NCI-H460 (cell line): ENCODE results near the gene BCL3. TPM values are rescaled to one million over a fixed set of nuclear protein-coding genes. Genes with fewer than 3 reads are reported as not detected.

Source experiments
- DNase-seq: peaks from one replicate; pipeline ENCODE4 v3.0.0-alpha.2; 2016; ENCODE audit warnings: low read depth; ENCODE audit errors: extremely low read depth
- total RNA-seq: library from RNA; depleted of rRNA; stranded (reverse); fragments of >200 nt; shearing (Covaris generic); gene quantifications from 2 replicates; pipeline ENCODE4 v1.2.3, GENCODE V29; 2014

Gene BCL3
- total RNA-seq, 1 experiment from 2014 or later = 12.6 TPM

- no peak for DNase-seq
These were observed 34.2 kb downstream of the BCL3 start for GRCh38 chr19:44782729-44783128.

DNA sequence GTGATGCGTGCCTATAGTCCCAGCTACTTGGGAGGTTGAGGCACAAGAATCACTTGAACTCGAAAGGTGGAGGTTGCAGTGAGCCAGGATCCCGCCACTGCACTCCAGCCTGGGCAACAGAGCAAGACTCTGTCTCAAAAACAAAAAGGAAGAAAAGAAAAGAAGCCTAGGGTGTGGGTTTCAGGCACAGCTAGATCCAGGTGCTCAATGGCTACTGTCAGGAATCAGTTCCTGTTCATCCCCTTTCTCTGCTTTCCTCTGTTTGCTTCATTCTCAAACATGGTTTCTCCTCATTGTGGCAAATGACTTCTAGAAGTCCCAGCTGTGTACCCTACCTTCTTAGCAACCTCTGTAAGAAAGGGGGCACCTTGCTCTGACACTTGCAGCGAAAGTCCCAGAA, 35.0 kb downstream of the BCL3 start:
- no peak for DNase-seq

DNA sequence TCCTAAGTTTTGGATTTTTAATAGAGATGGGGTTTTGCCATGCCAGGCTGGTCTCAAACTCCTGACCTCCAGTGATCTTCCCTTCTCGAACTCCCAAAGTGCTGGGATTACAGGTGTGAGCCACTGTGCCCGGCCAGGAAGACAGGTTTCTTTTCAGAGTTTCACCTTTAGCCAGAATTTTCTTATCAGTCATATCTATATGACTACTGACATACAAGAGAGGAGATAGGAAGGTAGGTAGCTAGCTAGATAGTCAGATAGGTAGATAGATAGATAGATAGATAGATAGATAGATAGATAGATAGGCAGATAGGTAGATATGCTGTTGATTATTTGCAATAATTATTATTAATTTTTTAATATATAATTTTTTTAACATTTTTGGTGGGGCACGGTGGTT, 36.8 kb downstream of the BCL3 start:
- no peak for DNase-seq

- DNase-seq = no peak
These were observed 37.5 kb downstream of the BCL3 start for GRCh38 chr19:44785993-44786392.

- no peak for DNase-seq
These were observed 40.5 kb downstream of the BCL3 start for GRCh38 chr19:44788971-44789370.

DNA sequence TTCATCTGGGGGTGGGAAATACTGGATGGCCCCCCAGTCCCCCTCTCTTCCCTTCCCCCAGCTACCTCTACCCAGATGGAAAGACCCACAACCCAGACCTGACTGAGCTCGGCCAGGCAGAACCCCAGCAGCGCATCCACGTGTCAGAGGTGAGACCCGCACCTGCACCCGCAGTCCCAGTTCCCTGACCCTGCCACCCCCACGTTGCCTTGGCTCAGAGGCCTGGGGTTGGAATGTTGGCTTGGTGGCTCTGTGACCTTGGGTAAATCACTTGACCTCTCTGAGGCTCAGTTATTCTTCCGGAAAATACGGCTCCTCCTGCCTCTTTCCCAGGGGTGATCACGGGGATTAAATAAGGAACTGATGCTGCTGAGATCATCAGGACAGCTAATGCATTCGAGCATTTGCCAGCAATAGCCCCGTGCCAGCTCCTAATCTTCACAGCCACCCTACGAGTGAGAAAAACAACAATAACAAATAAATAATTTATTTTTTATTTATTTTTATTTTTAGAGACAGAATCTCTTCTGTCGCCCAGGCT, 41.5 kb downstream of the BCL3 start:
- no peak for DNase-seq

DNA sequence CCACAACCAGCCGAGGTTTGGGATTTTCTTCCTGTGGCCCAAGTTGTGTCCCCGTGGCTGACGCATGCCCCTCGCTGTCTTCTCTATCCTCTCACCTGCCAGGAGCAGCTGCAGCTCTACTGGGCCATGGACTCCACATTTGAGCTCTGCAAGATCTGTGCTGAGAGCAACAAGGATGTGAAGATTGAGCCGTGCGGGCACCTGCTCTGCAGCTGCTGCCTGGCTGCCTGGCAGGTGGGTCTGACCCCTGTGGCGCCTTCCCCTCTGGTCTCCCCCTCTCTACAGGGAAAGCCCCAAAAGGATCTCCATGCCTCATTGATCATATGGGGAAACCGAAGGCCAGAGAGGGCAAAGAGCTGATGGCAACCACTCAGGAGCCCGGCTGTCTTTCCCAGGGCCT, 43.8 kb downstream of the BCL3 start:
- DNase-seq = no peak

DNA sequence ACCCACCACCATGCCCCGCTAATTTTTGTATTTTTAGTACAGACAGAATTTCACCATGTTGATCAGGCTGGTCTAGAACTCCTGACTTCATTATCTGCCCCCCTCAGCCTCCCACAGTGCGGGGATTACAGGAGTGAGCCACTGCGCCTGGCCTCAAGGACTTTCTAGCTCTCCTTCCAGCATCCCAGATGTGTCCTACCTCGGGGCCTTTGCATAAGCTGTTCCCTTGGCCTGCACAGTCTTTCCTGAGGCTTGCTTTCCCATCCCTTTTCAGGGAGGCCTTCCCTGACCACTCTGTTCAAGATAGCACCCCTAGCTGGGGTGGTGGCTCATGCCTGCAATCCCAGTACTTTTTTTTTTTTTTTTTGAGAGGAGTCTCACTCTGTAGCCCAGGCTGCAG, 46.1 kb downstream of the BCL3 start:
- no peak for DNase-seq

GRCh38 chr19:44795398-44795987, 47.0 kb downstream of the BCL3 start:
- DNase-seq = no peak

GRCh38 chr19:44796701-44797115, 48.2 kb downstream of the BCL3 start:
- no peak for DNase-seq

- DNase-seq = no peak
These were observed 51.3 kb downstream of the BCL3 start for GRCh38 chr19:44799627-44800346.

DNA sequence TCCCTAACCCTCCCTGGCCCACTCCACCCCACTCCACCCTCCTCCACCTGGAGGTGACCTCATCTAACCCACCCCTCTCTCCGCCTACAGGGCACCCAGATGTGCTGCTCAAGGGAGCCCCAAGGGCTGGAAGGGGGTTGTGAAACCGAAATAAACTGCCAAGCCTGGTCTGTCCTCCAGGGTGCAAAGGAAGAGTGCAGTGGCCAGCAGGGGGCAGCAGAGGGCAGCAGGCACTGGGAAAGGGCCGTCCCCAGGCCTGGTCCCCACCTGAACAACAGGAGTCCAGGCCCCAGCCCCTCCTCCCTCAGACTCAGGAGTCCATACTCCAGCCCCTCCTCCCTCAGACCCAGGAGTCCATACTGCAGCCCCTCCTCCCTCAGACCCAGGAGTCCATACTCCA, 52.0 kb downstream of the BCL3 start:
- peak; percentile 65 for DNase-seq

DNA sequence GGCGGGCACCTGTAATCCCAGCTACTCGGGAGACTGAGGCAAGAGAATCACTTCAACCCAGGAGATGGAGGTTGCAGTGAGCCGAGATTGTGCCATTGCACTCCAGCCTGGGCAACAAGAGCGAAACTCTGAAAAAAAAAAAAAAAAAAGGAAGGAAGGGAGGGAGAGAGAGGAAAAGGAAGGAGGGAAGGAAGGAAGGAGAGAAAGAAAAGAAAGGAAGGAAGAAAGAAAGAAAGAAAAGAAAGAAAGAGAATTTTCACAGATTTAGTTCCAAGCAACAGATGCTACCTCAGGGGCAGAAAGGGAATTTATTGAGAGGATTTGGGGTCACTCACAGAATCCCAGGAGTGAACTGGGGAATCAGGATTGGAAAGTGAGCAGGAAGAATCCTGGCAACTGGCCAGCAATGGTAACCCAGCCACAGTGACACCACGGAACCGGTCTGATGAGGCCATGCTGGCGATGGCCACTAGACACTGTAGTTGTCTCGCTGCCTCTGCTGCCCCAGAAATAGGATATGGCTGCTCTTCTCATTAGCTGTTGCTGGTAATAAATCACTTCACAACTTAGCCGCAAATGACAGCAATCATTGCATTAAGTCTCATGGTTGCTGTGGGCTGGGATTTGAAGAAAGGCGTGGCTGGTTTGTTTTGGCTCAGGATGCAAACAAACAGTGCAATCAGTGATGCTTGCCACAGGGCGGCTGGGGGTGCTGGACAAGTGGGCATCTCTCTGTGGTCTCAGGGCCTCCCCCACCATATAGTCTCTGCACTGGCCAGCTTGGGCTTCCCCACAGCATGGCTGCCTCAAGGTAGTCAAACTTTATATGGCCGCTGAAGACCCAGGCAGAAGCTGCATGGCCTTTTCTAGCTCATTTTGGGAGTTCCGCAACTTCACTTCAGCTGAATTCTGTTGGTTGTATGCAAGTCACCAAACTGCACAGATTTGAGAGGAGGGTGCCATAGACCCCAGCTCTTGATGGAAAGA, 55.2 kb downstream of the BCL3 start:
- no peak for DNase-seq

GRCh38 chr19:44806291-44806690, 57.8 kb downstream of the BCL3 start:
- DNase-seq = no peak

- DNase-seq = no peak
These were observed 58.7 kb downstream of the BCL3 start for GRCh38 chr19:44807162-44807561.

GRCh38 chr19:44807652-44808462, 59.3 kb downstream of the BCL3 start:
- peak; percentile 36 for DNase-seq

- no peak for DNase-seq
These were observed 60.2 kb downstream of the BCL3 start, which contains the start of gene BCAM for GRCh38 chr19:44808463-44809371. TSS of gene BCAM (plus strand) at chr19:44809103. CDS start at chr19:44809125, 22 bp downstream.
